Activated naive CD4-positive, alpha-beta T cell (primary cell): ENCODE results near the gene SEC23IP.
"Not testable (repeated sequence)": the region's sequence is repeated elsewhere in the genome, so short reads cannot be mapped to it uniquely, and the experiment has no call there.

Experiments used
- DNase-seq, 4 experiments: peaks; one replicate each; lab custom pipeline; 2025; lab: John Stamatoyannopoulos, UW

SEC23IP gene

GRCh38 chr10:119883901-119884611, 8.5 kb upstream of the SEC23IP start:
- DNase-seq = not testable (repeated sequence)

GRCh38 chr10:119886070-119886469, 6.5 kb upstream of the SEC23IP start:
- DNase-seq = not testable (repeated sequence)

- not testable (repeated sequence) for DNase-seq
Measured at GRCh38 chr10:119888715-119889114, 3.8 kb upstream of the SEC23IP start.

GRCh38 chr10:119889201-119889600, 3.3 kb upstream of the SEC23IP start:
- not testable (repeated sequence) for DNase-seq

GRCh38 chr10:119890307-119890706, 2.2 kb upstream of the SEC23IP start:
- DNase-seq = not testable (repeated sequence)

- DNase-seq = not testable (repeated sequence)
Measured at GRCh38 chr10:119891849-119892187, 712 bp upstream of the SEC23IP start.

GRCh38 chr10:119893074-119893473, 544 bp downstream of the SEC23IP start:
- no peak for DNase-seq

GRCh38 chr10:119893845-119894427, 1.4 kb downstream of the SEC23IP start:
- DNase-seq = no peak

GRCh38 chr10:119896061-119896655, 3.6 kb downstream of the SEC23IP start:
- no peak for DNase-seq

GRCh38 chr10:119896937-119897770, 4.6 kb downstream of the SEC23IP start:
- no peak for DNase-seq

GRCh38 chr10:119898577-119898976, 6.0 kb downstream of the SEC23IP start:
- no peak for DNase-seq

GRCh38 chr10:119903946-119904666, 11.6 kb downstream of the SEC23IP start:
- DNase-seq = no peak

GRCh38 chr10:119907695-119908094, 15.2 kb downstream of the SEC23IP start:
- DNase-seq = not testable (repeated sequence)

GRCh38 chr10:119908166-119908565, 15.6 kb downstream of the SEC23IP start:
- no peak for DNase-seq

- no peak for DNase-seq
Measured at GRCh38 chr10:119910689-119911088, 18.2 kb downstream of the SEC23IP start.

- no peak for DNase-seq
Measured at GRCh38 chr10:119917777-119918176, 25.2 kb downstream of the SEC23IP start.

GRCh38 chr10:119919271-119919670, 26.7 kb downstream of the SEC23IP start:
- DNase-seq = no peak

- DNase-seq = no peak
Measured at GRCh38 chr10:119919826-119920225, 27.3 kb downstream of the SEC23IP start.

GRCh38 chr10:119928411-119928810, 35.9 kb downstream of the SEC23IP start:
- no peak for DNase-seq

- no peak for DNase-seq
Measured at GRCh38 chr10:119931871-119932270, 39.3 kb downstream of the SEC23IP start.

- DNase-seq = no peak
Measured at GRCh38 chr10:119932631-119933030, 40.1 kb downstream of the SEC23IP start.

GRCh38 chr10:119933179-119933578, 40.6 kb downstream of the SEC23IP start:
- no peak for DNase-seq
